H1 (cell line): Measurements from ENCODE around the gene DGCR8.
A peak's percentile ranks its signal among the peaks of the same experiment; 100 is the strongest.

Source experiments
- GTF2F1 ChIP-seq: IDR thresholded peaks from 2 replicates; pipeline ENCODE4 v1.6.1; 2012; ENCODE audit warnings: low read depth, low read length, improper control_type of control experiment, borderline replicate concordance
- NRF1 ChIP-seq: IDR thresholded peaks from 2 replicates; pipeline ENCODE4 v1.6.1; 2011; ENCODE audit warnings: mild to moderate bottlenecking, low read depth, low read length, improper control_type of control experiment
- POLR2AphosphoS5 ChIP-seq: IDR thresholded peaks from 2 replicates; pipeline ENCODE4 v1.6.1; 2011; ENCODE audit warnings: low read depth, low read length
- TF ChIP-seq, protein P1 (sequence below), 3 experiments: IDR thresholded peaks; 1 replicate in 2 of 3; 2 replicates in 1 of 3; pipeline versions ENCODE4 v1.5.1 to v1.6.1; 2011; ENCODE audit warnings: low read length in 3 of 3, mild to moderate bottlenecking in 3 of 3, inconsistent platforms in 2 of 3, low read depth in 1 of 3, moderate library complexity in 1 of 3; ENCODE audit not compliant: insufficient read depth in 1 of 3; ENCODE audit errors: control extremely low read depth in 1 of 3

DNA sequence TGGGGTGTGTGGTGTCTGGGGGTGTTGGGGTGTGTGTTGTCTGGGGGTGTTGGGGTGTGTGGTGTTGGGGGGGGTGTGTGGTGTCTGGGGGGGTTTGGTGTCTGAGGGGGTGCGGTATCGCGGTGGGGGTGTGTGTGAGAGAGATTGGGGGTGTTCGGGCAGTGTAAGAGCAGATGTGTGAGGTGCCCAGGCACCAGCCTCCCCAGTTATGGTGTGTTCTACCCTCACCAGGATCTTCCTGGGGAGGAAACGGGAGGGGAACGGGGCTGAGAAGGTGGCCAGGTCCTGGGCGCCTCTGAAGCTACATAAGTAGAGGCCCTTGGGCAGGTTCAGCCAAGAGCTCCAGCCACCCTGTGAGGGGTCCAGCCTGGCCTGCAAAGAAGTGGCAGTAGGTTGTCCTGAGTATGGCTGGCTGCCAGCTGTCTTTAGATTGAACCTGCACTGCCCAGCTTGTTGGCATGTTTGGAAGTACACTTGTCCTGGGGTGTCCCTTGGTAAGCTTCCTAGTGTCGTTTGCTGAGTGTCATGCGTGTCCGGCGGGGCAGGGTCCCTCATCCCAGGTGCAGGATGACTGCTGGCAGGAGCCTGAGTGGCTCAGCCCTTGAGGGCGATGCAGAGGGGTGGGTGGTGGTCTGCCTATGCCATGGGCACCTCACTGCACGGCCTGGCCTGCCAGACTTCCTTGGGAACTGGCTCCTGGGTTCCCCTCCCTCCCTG, 43.5 kb downstream of the DGCR8 start:
- TF ChIP-seq POLR2AphosphoS5 = peak; percentile 51
- no peak for TF ChIP-seq GTF2F1
- TF ChIP-seq, protein P1, sequence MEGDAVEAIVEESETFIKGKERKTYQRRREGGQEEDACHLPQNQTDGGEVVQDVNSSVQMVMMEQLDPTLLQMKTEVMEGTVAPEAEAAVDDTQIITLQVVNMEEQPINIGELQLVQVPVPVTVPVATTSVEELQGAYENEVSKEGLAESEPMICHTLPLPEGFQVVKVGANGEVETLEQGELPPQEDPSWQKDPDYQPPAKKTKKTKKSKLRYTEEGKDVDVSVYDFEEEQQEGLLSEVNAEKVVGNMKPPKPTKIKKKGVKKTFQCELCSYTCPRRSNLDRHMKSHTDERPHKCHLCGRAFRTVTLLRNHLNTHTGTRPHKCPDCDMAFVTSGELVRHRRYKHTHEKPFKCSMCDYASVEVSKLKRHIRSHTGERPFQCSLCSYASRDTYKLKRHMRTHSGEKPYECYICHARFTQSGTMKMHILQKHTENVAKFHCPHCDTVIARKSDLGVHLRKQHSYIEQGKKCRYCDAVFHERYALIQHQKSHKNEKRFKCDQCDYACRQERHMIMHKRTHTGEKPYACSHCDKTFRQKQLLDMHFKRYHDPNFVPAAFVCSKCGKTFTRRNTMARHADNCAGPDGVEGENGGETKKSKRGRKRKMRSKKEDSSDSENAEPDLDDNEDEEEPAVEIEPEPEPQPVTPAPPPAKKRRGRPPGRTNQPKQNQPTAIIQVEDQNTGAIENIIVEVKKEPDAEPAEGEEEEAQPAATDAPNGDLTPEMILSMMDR (IDR thresholded peaks at IDR 0.05; ENCODE audit: control extremely low read depth in 1 of 3, insufficient read depth in 1 of 3, low read depth in 1 of 3, low read length in 3 of 3) = no peak
- TF ChIP-seq NRF1 = no peak
